ENCODE data around the gene LRBA.

The LRBA gene

GRCh38 chr4:150343796-150344195, 671.3 kb downstream of the LRBA start:
- no peak for DNase-seq (ENCODE audit: low read depth in 2 of 3, low spot score in 1 of 3)

GRCh38 chr4:150342945-150343344, 672.1 kb downstream of the LRBA start:
- DNase-seq (ENCODE audit: low read depth in 2 of 3, low spot score in 1 of 3): no peak

- no peak for DNase-seq (ENCODE audit: low read depth in 2 of 3, low spot score in 1 of 3)
Observed at GRCh38 chr4:150337734-150338133, 677.4 kb downstream of the LRBA start.

- no peak for DNase-seq (ENCODE audit: low read depth in 2 of 3, low spot score in 1 of 3)
Observed at GRCh38 chr4:150336676-150337412, 678.2 kb downstream of the LRBA start.

- DNase-seq (ENCODE audit: low read depth in 2 of 3, low spot score in 1 of 3): no peak
Observed at GRCh38 chr4:150332961-150333360, 682.1 kb downstream of the LRBA start.

DNA sequence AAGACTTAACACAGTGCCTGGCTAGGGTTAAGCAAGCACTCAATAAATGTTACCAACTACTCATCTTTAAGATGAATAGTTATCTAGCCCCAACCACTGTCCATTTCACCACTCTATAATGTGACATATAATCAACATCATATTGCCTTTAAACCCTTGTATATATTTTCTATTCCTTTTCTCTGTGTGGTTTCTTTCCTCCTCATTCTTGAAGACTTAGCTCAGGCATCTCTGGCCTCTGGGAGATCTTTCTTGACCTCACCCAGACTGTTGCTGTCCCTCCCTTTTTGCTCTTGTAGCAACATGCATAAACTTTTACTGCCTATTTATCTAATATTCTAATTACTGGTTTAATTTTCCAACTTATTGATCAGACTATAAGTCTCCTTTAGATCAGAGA, 683.0 kb downstream of the LRBA start:
- DNase-seq (ENCODE audit: low read depth in 2 of 3, low spot score in 1 of 3): no peak

DNA sequence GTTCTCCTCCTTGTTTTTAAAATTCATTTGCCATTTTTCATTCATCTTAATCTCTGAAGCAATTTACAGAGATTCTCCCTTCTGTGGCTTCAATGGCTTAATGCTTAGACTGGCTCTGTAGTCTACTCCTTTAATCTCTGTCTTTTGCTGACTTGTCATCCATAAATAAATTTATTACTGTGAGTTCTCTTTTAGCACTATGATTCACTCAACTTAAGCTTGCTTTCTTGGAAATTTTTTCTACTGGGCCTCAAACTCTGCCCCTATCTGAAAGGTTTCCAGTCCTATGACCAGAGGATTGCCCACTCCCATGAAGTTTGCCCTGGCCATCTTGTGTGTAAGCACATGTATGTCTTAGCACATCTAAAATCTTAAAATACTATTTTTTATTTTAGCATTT, 685.7 kb downstream of the LRBA start:
- no peak for DNase-seq (ENCODE audit: low read depth in 2 of 3, low spot score in 1 of 3)

DNA sequence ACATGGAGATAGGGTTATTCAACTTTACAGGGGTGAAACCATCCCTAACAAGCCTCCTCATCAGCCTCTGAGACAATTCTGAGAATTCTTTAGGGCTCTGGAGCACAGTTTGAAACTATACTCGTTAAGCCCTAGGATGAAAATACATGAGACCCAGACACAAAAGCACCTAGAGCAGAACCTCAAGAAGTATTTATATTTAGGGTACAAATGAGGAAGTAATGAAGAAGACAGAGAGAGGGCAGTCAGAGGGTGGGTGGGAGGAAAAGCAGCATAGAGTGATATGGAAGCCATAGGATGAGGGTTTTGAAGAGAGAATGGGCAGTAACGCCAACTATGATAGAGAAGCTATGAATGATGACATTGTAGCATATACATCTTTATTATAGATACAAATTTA, 686.6 kb downstream of the LRBA start:
- no peak for DNase-seq (ENCODE audit: low read depth in 2 of 3, low spot score in 1 of 3)

GRCh38 chr4:150327262-150327780, 687.8 kb downstream of the LRBA start:
- DNase-seq (ENCODE audit: low read depth in 2 of 3, low spot score in 1 of 3): no peak

DNA sequence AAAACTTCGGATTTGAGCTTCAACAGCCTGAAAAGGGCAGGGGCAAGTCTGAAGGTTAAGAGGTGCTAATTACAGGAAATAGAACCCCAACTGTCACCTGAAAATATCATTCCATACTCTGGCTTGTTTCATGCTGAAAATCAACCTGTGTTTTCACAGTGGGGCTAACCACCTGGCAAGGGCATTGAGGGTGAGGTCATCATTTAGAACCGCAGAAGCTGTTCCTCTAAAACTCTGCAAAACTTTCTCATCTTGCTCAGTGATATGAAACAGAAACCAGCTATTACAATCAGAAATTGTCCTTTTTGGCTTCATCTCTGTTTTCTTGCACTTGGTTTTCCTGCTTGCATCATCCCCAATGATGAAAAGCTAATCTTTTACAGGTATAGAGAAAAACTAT, 689.2 kb downstream of the LRBA start:
- DNase-seq (ENCODE audit: low read depth in 2 of 3, low spot score in 1 of 3): no peak

DNA sequence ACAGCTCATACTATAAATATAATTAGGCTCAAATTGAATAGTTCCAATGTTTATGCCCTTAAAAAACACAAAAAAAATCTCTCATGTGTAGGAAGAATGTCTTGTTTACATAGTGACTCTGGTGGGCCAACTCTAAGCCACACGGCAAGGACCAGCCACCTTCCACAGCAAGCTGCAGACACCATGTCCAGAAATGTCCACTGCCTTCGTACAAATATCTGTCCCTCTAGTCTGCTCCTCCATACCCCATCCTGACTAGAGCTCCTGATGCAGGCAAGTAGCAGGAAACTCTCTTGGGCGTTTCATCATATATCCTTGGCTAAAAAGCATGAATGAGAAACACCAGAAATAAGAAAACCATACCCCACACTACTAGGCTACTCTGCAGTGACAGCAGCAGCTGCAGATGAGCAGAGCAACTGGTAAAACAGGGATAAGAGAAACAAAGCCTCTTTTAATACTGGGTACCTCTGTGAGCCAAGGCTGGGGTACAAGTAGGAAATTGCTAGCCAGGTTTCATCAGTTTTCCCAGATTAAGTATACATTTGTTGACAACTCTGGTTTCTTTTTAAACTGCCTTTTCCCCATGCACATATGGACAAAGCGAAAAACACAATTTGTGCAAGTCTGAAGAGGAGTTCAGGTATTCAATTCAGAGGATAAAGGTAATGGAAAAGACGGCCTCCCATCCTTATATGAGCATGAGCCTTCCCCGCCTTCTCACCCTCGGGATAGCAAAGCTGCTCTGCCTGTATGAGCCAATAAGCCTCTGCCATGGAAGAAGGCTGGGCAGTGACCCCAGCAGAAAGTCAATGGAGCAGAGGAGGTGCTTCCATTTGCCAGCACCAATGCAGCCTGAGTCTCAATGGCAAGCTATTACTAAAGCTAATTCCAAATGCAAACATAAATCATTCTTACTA, 691.4 kb downstream of the LRBA start:
- no peak for DNase-seq (ENCODE audit: low read depth in 2 of 3, low spot score in 1 of 3)

DNA sequence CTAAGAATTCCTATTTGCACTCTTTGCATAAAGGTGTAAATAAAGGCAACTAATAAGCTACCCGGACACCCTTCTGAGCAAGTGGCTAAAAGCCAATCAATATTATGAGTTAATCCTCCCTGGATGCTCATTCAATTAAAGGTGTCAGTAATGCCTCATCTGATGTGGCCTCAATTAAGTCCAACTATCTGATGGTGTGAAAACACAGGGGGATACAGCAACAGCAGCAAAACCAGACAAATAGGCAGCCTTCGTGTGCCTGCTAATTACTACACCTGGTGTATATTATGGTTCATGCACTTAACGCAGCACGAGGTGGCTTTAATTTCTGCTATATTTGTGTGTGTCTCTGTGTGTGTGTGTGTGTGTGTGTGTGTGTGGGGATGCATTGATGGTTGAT, 692.4 kb downstream of the LRBA start:
- DNase-seq (ENCODE audit: low read depth in 2 of 3, low spot score in 1 of 3): no peak

DNA sequence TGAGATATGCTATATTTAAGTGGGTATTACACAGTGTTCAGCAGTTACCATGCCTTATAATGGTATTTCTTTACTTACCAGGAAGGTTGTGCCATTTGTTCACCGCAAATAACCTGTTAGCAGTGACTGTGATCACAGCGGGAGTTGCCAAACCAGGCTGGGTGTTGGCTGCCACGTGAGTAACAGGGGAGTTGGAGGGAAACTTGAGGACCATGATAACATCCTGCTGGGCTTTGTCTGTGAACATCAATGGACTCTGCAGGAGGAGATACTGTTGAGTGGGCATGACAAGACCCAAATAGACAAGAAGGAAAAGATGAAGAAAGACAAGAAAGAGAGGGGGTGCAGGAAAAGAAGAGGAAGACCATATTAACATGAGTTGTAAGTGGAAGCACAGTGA, 694.0 kb downstream of the LRBA start:
- no peak for DNase-seq (ENCODE audit: low read depth in 2 of 3, low spot score in 1 of 3)

DNA sequence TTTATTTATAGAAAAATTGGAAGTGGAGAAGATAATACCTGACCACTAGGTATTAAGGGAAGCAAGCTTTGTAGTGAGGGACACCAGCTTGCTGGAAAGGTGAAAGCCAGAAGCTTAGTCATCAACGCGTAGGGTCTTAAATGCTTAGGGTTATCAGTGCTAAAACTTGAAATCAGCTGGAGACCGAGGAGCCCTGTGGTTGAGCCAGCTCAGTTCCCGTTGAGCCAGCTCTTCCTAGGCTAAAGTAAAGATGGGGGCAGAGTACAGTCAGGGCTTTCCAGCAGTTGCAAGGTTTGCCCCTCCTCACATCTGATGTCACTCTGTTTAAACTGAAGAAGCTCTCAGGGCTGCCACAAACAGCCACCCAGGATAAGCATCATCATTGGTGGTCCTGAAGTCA, 696.1 kb downstream of the LRBA start:
- DNase-seq (ENCODE audit: low read depth in 2 of 3, low spot score in 1 of 3): no peak

DNA sequence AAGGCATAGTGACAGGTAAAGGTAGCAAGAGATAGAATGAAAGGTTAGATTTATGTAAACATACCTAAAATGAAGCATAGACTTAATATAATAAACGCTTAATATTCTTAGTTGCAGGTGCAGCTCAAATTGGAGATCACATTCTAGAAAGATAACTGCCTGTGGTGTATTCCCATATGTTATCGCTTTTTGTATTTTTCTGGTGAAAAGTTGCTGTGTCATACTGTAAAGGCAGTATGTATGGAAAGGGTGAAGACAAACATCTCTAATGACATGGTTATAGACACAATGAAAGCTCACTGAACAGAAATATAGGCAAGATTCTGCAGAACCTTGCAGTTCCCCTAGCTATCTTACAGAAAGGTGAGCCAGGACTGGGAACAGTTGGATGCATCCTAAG, 696.6 kb downstream of the LRBA start:
- DNase-seq (ENCODE audit: low read depth in 2 of 3, low spot score in 1 of 3): no peak

DNA sequence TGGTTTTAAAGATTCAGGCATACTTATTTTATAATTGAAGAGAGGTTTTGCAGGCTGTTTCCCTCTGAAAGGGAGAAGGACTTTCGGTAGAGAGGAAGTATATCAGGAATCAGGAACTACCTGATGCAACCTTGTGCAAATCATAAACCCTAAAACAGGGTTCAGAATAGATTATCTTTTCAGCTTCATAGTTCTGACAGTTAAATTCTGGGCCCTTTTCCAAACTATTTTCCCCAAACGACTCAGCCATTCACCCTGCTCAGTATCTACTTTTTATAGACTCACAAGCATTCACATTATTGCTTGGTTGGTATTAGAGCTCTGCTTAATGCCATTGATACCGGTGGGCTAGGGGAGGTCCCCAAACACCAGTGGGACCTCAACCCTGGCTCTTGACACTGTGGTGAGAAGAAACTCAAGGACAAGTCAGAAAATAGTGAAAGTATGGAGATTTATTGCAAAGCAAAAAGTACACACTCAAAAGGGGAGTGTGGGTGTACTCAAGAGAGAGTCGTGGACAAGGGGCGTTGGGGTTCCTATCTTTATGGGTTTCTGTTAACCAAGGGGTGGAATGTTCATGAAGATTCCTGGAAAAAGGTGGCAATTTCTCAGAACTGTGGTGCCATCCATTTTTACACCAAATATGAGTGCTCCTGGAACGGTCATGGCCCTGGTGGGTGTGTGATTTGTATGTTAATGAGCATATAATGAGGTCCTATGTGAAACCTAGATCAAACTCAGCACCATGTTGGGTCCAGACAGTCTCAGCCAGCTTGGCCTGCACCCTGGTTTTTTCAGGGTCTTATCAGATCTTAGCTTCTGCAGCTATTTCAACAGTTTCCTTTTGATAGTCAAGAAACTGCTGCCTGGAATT, 698.5 kb downstream of the LRBA start:
- no peak for DNase-seq (ENCODE audit: low read depth in 2 of 3, low spot score in 1 of 3)

- DNase-seq (ENCODE audit: low read depth in 2 of 3, low spot score in 1 of 3): no peak
Observed at GRCh38 chr4:150315691-150316090, 699.4 kb downstream of the LRBA start.

GRCh38 chr4:150315175-150315574, 699.9 kb downstream of the LRBA start:
- DNase-seq (ENCODE audit: low read depth in 2 of 3, low spot score in 1 of 3): no peak

GRCh38 chr4:150314031-150314430, 701.1 kb downstream of the LRBA start:
- DNase-seq (ENCODE audit: low read depth in 2 of 3, low spot score in 1 of 3): no peak

DNA sequence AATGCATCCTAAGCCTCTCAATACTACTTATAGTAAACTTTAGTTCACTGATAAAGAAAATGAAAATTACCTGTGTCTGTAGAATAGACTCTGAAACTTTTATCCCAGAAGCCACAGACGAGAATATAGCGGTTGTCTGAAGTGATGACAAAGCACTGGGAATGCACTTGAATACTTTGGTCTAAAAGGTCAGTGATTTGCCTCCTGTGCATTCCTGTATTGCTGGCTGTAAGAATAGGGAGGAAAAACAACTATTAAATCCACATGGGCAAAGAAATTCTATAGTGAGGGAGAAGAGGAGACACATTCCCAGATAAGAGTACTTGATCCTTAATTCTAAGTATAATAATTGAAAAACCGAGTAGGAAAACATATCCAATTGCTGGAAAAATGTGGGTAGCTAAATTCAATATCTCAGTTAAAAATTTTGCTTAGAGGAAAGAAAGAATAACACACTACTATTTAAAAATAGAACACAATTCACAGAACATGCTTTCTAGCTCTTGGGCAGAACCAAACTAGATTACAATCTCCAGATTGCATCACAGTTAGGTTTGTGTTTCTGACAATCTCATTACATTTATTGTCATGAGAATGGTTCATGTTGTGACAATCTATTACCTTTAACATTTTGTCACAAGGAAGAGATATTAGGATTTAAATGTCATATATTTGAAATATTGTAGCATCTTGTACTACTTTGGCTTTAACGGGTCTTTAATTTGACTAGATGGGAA, 704.8 kb downstream of the LRBA start:
- no peak for DNase-seq (ENCODE audit: low read depth in 2 of 3, low spot score in 1 of 3)
